KMS-11 (cell line): Measurements from ENCODE around the gene GRK4.

Experiments
- H2AFZ ChIP-seq: fragments of 200-600 bp; sonication (generic); 2 replicates; pipeline ENCODE4 v1.6.1; 2016; ENCODE audit warnings: antibody characterized with exemption, mixed run types, low read depth
- H3K27ac ChIP-seq: fragments of 200-600 bp; sonication (generic); 2 replicates; pipeline ENCODE4 v1.6.1; 2016; ENCODE audit warnings: mild to moderate bottlenecking, mixed run types
- H3K27me3 ChIP-seq: fragments of 200-600 bp; sonication (generic); 2 replicates; pipeline ENCODE4 v1.6.1; 2017; ENCODE audit warnings: mild to moderate bottlenecking, low read depth, mixed run types, moderate library complexity; ENCODE audit not compliant: insufficient read depth
- H3K36me3 ChIP-seq: fragments of 200-600 bp; sonication (generic); 2 replicates; pipeline ENCODE4 v1.6.1; 2017; ENCODE audit warnings: mild to moderate bottlenecking, mixed run types; ENCODE audit not compliant: insufficient read depth
- H3K4me1 ChIP-seq: fragments of 200-600 bp; sonication (generic); 2 replicates; pipeline ENCODE4 v1.6.1; 2016; ENCODE audit warnings: mild to moderate bottlenecking, low read depth, mixed run types; ENCODE audit not compliant: poor library complexity, severe bottlenecking
- H3K4me2 ChIP-seq: fragments of 200-600 bp; sonication (generic); 2 replicates; pipeline ENCODE4 v1.7.0; 2016; ENCODE audit warnings: mild to moderate bottlenecking, mixed run types
- H3K4me3 ChIP-seq: fragments of 200-600 bp; sonication (generic); IDR thresholded peaks from 2 replicates; pipeline ENCODE4 v1.6.1; 2017; ENCODE audit warnings: low read depth, low read length, mixed read lengths; ENCODE audit not compliant: insufficient read depth
- H3K79me2 ChIP-seq: fragments of 200-600 bp; sonication (generic); 2 replicates; pipeline ENCODE4 v1.6.1; 2016; ENCODE audit warnings: low read depth, mixed run types; ENCODE audit not compliant: insufficient read depth
- H3K9ac ChIP-seq: fragments of 200-600 bp; sonication (generic); 2 replicates; pipeline ENCODE4 v1.6.1; 2016; ENCODE audit warnings: mild to moderate bottlenecking, mixed run types
- H4K20me1 ChIP-seq: fragments of 200-600 bp; sonication (generic); 2 replicates; pipeline ENCODE4 v1.6.1; 2016; ENCODE audit warnings: mild to moderate bottlenecking, mixed run types; ENCODE audit not compliant: insufficient read depth
- TF ChIP-seq, protein P1 (sequence below): fragments of 200-600 bp; sonication (generic); conservative IDR thresholded peaks from 2 replicates; pipeline ENCODE4 v1.6.1; 2017; ENCODE audit warnings: low read depth, mild to moderate bottlenecking, antibody characterized with exemption, low read length, moderate library complexity, mixed read lengths

The GRK4 gene

DNA sequence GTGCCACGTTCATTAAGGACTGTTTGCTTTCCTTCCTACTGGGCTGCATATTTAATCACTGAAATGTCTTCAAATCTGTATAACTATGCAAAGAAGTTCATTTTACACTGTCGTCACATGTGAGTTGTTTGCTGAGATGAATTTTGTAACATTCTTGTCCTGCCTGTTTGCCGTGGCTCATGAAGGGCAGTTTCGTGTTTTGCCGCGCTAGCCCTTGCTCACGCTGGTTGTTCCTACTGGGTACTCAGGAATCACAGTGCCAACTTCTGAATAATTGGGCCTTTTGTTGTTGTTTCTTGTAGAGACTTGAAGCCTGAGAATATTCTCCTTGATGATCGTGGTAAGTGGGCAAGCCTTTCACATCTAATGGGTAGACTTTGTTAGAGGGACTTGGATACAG, 58.7 kb downstream of the GRK4 start:
- Histone ChIP-seq H2AFZ (no peak overlapping the region), H3K4me3 (no peak overlapping the region), H3K9ac (no peak overlapping the region), H3K79me2 (no peaks in the 10 kb centered on the region), H3K4me1 (no peaks in the 10 kb centered on the region), H3K36me3 (no peaks in the 10 kb centered on the region), H3K27me3 (no peaks in the 10 kb centered on the region), H3K27ac (no peak overlapping the region), H3K4me2 (no peak overlapping the region), H4K20me1 (no peaks in the 10 kb centered on the region)
- TF ChIP-seq, protein P1, sequence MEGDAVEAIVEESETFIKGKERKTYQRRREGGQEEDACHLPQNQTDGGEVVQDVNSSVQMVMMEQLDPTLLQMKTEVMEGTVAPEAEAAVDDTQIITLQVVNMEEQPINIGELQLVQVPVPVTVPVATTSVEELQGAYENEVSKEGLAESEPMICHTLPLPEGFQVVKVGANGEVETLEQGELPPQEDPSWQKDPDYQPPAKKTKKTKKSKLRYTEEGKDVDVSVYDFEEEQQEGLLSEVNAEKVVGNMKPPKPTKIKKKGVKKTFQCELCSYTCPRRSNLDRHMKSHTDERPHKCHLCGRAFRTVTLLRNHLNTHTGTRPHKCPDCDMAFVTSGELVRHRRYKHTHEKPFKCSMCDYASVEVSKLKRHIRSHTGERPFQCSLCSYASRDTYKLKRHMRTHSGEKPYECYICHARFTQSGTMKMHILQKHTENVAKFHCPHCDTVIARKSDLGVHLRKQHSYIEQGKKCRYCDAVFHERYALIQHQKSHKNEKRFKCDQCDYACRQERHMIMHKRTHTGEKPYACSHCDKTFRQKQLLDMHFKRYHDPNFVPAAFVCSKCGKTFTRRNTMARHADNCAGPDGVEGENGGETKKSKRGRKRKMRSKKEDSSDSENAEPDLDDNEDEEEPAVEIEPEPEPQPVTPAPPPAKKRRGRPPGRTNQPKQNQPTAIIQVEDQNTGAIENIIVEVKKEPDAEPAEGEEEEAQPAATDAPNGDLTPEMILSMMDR: no peak

DNA sequence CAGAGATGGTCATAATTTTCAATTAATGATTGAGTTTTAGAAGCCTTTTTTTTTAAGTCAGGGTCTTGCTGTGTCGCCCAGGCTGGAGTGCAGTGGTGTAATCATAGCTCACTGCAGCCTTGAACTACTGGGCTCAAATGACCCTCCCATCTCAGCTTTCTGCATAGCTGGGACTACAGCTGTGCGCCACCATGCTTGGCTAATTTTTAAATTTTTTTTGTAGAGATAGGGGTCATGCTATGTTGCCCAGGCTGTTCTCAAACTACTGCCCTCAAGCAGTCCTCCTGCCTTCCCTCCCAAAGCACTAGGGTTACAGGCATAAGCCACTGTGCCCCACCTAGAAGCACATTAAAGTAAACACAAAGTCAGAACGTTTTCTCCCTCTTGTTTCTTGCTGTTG, 59.3 kb downstream of the GRK4 start:
- no peaks in the 10 kb centered on the region for H3K27me3 ChIP-seq
- H3K27ac ChIP-seq: no peak overlapping the region
- no peaks in the 10 kb centered on the region for H3K79me2 ChIP-seq

DNA sequence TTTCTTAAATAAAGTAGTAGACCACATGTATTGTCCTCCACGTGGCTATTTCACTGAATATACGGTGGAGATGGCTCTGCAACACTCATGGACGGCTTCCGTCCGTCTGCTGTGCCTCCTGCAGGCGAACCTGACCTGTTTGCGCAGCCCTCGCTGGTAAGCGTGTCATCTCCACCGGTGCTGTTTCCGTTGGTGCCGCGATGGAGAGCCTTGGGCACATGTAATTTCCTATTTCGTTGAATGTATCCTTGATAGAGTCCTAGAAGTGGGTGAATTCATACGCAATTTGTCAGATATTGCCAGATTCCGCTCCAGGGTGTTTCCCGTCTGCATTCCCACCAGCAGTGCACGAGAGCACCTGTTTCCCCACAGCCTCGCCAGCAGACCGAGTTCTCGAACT, 62.5 kb downstream of the GRK4 start:
- Histone ChIP-seq H3K27ac (no peak overlapping the region), H3K36me3 (no peaks in the 10 kb centered on the region), H3K9ac (no peak overlapping the region), H3K4me2 (no peak overlapping the region), H3K4me3 (no peak overlapping the region), H3K27me3 (no peaks in the 10 kb centered on the region), H3K79me2 (no peaks in the 10 kb centered on the region), H4K20me1 (no peaks in the 10 kb centered on the region), H3K4me1 (no peaks in the 10 kb centered on the region), H2AFZ (no peak overlapping the region)
- TF ChIP-seq, protein P1: no peak

More for the DNA sequence above, 59.3 kb downstream of the GRK4 start:
- Histone ChIP-seq H4K20me1 (no peaks in the 10 kb centered on the region), H3K9ac (no peak overlapping the region), H3K4me1 (no peaks in the 10 kb centered on the region), H3K36me3 (no peaks in the 10 kb centered on the region), H2AFZ (no peak overlapping the region), H3K4me2 (no peak overlapping the region), H3K4me3 (no peak overlapping the region)
- TF ChIP-seq, protein P1: no peak

DNA sequence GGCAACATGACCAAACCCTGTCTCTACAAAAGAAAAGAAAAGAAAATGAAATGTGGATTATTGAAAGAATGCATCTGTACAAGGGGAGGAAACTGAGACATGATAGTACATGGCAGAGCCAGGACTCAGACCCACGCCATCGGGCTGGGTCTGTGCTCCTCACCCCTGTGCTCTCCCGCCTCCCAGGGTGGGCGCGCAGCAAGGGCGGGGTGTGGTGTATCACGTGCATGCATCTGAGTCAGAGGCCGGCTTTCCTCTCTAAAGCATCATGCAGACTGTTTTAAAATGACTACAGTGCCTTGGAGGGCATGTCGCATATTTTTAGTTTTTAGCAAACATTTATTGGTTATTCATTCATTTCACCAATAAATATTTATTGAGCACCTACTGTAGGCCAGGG, 63.2 kb downstream of the GRK4 start:
- H3K9ac ChIP-seq: no peak overlapping the region
- TF ChIP-seq, protein P1: no peak
- H3K79me2 ChIP-seq: no peaks in the 10 kb centered on the region
- H3K4me2 ChIP-seq: no peak overlapping the region
- H3K4me1 ChIP-seq: no peaks in the 10 kb centered on the region
- no peak overlapping the region for H2AFZ ChIP-seq
- no peaks in the 10 kb centered on the region for H4K20me1 ChIP-seq
- no peak overlapping the region for H3K27ac ChIP-seq
- no peaks in the 10 kb centered on the region for H3K27me3 ChIP-seq
- H3K4me3 ChIP-seq: no peak overlapping the region
- no peaks in the 10 kb centered on the region for H3K36me3 ChIP-seq

DNA sequence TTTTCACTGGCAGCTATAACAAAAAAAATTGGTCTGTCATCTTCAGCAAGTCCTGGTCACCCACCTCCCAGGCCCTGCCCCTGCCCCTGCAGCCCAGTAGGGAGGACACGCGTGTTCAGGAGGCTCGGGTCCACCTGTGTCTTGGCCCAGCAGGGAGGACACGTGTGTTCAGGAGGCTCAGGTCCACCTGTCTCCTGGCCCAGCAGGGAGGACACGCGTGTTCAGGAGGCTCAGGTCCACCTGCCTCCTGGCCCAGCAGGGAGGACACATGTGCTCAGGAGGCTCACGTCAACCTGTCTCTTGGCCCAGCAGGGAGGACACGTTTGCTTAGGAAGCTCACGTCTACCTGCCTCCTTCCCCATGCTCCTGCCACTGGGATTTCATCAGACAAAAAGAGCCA, 66.1 kb downstream of the GRK4 start:
- Histone ChIP-seq H3K4me2 (no peak overlapping the region), H3K27me3 (no peaks in the 10 kb centered on the region), H3K4me1 (no peaks in the 10 kb centered on the region), H2AFZ (no peak overlapping the region), H3K79me2 (no peaks in the 10 kb centered on the region), H3K27ac (no peak overlapping the region), H3K9ac (no peak overlapping the region), H3K36me3 (no peaks in the 10 kb centered on the region), H4K20me1 (no peaks in the 10 kb centered on the region), H3K4me3 (no peak overlapping the region)
- TF ChIP-seq, protein P1: no peak
